Measurements from ENCODE around the gene CWC27. TPM values are rescaled to one million over a fixed set of nuclear protein-coding genes. Genes with fewer than 3 reads are reported as not detected.
A peak's percentile ranks its signal among the peaks of the same experiment; 100 is the strongest.

Gene CWC27
- total and polyA plus RNA-seq, 8 donors: 5.8 to 25.7 (median 14.3) TPM; not detected in 1

DNA sequence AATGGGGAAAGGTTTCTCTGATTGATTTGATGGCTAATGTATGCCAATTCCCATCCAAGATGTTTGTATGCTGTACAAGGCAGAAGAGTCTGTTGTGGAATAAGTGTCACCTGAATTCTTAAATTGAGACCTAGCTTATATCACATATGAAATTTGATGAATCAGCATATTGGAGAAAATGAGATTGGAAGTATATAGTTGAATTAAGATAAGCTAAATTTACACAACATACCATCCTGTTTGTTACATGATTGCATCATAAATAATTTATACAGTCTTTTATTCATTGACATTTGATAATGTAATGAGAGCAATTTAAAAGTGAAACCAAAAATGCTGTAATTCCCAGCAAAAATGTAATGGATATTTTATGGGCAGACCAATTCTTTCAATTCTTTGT, 1.1 kb downstream of the CWC27 start:
- Histone ChIP-seq H3K27ac (no peak overlapping the region), H3K36me3 (peaks cover 0 to 3% (median 2%) of the 10 kb centered on the region in 4 donors), H3K9me3 (no peaks in the 10 kb centered on the region), H3K4me3 (peak overlapping the region; percentile 67 to 98 (median 71)), H3K4me1 (peaks cover 35 to 61% (median 44%) of the 10 kb centered on the region in 4 donors), H3K27me3 (no peaks in the 10 kb centered on the region)
- TF ChIP-seq EP300 (IDR thresholded peaks at IDR 0.05) (no peak), POLR2A (IDR thresholded peaks at IDR 0.05) (no peak), POLR2AphosphoS5 (IDR thresholded peaks at IDR 0.05) (no peak)
- TF ChIP-seq, protein P1, sequence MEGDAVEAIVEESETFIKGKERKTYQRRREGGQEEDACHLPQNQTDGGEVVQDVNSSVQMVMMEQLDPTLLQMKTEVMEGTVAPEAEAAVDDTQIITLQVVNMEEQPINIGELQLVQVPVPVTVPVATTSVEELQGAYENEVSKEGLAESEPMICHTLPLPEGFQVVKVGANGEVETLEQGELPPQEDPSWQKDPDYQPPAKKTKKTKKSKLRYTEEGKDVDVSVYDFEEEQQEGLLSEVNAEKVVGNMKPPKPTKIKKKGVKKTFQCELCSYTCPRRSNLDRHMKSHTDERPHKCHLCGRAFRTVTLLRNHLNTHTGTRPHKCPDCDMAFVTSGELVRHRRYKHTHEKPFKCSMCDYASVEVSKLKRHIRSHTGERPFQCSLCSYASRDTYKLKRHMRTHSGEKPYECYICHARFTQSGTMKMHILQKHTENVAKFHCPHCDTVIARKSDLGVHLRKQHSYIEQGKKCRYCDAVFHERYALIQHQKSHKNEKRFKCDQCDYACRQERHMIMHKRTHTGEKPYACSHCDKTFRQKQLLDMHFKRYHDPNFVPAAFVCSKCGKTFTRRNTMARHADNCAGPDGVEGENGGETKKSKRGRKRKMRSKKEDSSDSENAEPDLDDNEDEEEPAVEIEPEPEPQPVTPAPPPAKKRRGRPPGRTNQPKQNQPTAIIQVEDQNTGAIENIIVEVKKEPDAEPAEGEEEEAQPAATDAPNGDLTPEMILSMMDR (IDR thresholded peaks at IDR 0.05): no peak
- DNase-seq: no peak
- intact Hi-C loops (cut with DNase I; ENCODE audit: low total_unique reads): no loop called here

DNA sequence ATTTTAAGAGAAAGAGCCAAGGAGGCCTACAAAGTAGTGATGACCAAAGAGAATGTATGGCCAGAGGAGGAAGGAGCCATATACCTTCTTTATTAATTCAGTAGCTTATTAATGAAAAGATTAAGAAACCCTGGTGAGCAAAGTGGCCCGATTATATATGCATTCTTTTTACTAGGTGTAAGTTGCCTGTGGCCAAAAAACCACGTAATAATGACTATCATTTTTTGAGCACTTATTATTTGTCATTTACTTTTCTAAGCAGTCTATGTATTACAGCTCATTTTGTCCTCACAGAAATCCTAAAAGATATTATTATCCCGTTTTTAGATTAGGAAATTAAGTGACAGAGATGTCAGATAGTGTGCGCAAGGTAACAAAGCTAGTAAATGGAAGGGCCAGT, 3.0 kb downstream of the CWC27 start:
- intact Hi-C loops (cut with DNase I; ENCODE audit: low total_unique reads): no loop called here
- peaks cover 0 to 20% (median 13%) of the 10 kb centered on the region in 4 donors for H3K36me3 ChIP-seq
- H3K4me3 ChIP-seq: no peak overlapping the region
- DNase-seq: no peak
- no peak overlapping the region for H3K27ac ChIP-seq
- 82 to 92% (median 85%) methylated on average over 4 of the region's 4 CpGs for WGBS, 5 donors
- no peak for TF ChIP-seq EP300 (IDR thresholded peaks at IDR 0.05)
- TF ChIP-seq POLR2A (IDR thresholded peaks at IDR 0.05): no peak
- TF ChIP-seq, protein P1 (IDR thresholded peaks at IDR 0.05): no peak
- no peak for TF ChIP-seq POLR2AphosphoS5 (IDR thresholded peaks at IDR 0.05)
- peaks cover 24 to 43% (median 29%) of the 10 kb centered on the region in 4 donors for H3K4me1 ChIP-seq
- no peaks in the 10 kb centered on the region for H3K27me3 ChIP-seq
- no peaks in the 10 kb centered on the region for H3K9me3 ChIP-seq

DNA sequence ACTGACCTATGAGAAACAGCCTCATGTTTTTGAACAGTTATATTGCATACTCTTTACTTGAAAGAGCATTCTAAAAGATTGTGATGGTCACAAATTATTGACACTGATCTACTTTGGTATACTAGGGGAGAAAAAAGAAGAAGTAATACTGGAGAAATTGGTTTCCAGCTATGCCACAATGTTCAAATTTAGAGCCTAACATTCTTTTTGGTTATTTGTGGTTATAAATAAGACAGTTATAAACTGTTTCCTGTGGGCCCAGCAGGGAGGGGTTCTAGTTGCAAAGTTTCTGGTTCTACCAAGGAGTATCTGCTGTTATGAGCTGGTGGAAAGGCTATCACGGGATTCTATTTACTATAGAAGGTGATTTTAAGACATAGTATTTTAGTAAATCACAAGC, 4.8 kb downstream of the CWC27 start:
- DNase-seq: no peak
- intact Hi-C loops (cut with DNase I; ENCODE audit: low total_unique reads): no loop called here
- Histone ChIP-seq H3K4me1 (peaks cover 15 to 30% (median 18%) of the 10 kb centered on the region in 4 donors), H3K27me3 (no peaks in the 10 kb centered on the region), H3K36me3 (peaks cover 0 to 24% (median 13%) of the 10 kb centered on the region in 4 donors), H3K27ac (no peak overlapping the region), H3K9me3 (no peaks in the 10 kb centered on the region), H3K4me3 (no peak overlapping the region)
- WGBS, 5 donors: 55 to 74% (median 69%) methylated on average over 1 of the region's 1 CpG
- TF ChIP-seq POLR2AphosphoS5 (IDR thresholded peaks at IDR 0.05) (no peak), EP300 (IDR thresholded peaks at IDR 0.05) (no peak), POLR2A (IDR thresholded peaks at IDR 0.05) (no peak)
- TF ChIP-seq, protein P1 (IDR thresholded peaks at IDR 0.05): no peak

DNA sequence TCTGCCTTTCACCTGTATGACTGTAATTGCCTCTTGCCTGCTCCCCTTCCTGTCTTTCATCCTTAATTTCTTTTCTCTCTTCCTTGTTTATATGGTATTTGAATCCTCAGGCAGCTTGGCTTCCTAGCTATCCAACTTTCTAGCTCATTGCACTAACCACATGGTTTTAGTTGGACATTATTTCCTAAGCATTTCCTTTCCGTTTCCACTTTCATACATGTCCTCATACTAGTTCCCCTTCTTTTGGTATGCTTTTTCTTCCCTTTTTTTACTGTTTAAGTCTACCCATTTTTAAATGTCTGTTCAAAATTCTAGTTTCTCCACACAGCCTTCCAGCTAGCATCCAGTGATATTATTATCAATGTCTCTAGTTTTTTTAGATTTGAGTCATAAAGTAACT, 6.6 kb downstream of the CWC27 start:
- intact Hi-C loops (cut with DNase I; ENCODE audit: low total_unique reads): no loop called here
- 68 to 94% (median 83%) methylated on average over 1 of the region's 1 CpG for WGBS, 5 donors
- Histone ChIP-seq H3K9me3 (no peaks in the 10 kb centered on the region), H3K27ac (no peak overlapping the region), H3K4me3 (no peak overlapping the region), H3K27me3 (no peaks in the 10 kb centered on the region), H3K36me3 (peaks cover 0 to 28% (median 16%) of the 10 kb centered on the region in 4 donors), H3K4me1 (peaks cover 4 to 18% (median 6%) of the 10 kb centered on the region in 4 donors)
- no peak for DNase-seq
- TF ChIP-seq POLR2AphosphoS5 (IDR thresholded peaks at IDR 0.05) (no peak), EP300 (IDR thresholded peaks at IDR 0.05) (no peak)
- TF ChIP-seq, protein P1 (IDR thresholded peaks at IDR 0.05): no peak

Measured in stomach (tissue), 9 donors.